Fibroblast of lung (primary cell): ENCODE data around the gene GALNT2.

Experiments used
- EZH2 ChIP-seq: IDR thresholded peaks from 2 replicates; pipeline ENCODE4 v1.5.1; 2012; ENCODE audit warnings: low read length, control low read depth, mild to moderate bottlenecking; ENCODE audit errors: missing control alignments
- TF ChIP-seq, protein P1 (sequence below), 2 donors: IDR thresholded peaks in 1 of 2; conservative IDR thresholded peaks in 1 of 2; 1 replicate in 1 of 2; 2 replicates in 1 of 2; pipeline ENCODE4 v1.5.1; 2011 to 2012; ENCODE audit warnings: low read length in 2 of 2, control low read depth in 1 of 2, inconsistent platforms in 1 of 2, low read depth in 1 of 2, mild to moderate bottlenecking in 1 of 2

DNA sequence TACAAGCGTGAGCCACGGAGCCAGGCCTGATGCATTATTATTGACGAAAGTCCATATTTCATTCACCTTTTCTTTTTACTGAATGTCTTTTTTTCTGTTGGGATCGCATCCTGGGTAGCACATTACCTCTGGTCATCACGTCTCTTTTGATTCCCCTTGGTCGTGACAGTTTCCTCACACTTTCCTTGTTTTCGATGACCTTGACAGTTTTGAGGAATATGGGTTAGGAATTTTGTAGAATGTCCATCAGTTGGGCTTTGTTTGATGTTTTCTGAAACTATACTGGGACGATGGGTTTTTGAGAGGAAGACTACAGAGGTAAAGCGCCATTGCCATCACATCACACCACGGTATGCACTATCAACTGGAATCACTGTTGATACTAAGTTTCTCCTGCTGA, 26.6 kb upstream of the GALNT2 start:
- TF ChIP-seq, protein P1, sequence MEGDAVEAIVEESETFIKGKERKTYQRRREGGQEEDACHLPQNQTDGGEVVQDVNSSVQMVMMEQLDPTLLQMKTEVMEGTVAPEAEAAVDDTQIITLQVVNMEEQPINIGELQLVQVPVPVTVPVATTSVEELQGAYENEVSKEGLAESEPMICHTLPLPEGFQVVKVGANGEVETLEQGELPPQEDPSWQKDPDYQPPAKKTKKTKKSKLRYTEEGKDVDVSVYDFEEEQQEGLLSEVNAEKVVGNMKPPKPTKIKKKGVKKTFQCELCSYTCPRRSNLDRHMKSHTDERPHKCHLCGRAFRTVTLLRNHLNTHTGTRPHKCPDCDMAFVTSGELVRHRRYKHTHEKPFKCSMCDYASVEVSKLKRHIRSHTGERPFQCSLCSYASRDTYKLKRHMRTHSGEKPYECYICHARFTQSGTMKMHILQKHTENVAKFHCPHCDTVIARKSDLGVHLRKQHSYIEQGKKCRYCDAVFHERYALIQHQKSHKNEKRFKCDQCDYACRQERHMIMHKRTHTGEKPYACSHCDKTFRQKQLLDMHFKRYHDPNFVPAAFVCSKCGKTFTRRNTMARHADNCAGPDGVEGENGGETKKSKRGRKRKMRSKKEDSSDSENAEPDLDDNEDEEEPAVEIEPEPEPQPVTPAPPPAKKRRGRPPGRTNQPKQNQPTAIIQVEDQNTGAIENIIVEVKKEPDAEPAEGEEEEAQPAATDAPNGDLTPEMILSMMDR (conservative IDR thresholded peaks at IDR 0.05 in 1 of 2, IDR thresholded peaks at IDR 0.05 in 1 of 2; ENCODE audit: low read depth in 1 of 2, low read length in 2 of 2), result no peak
- no peak for TF ChIP-seq EZH2
